ENCODE measurements around the gene CCDC40.

DNA sequence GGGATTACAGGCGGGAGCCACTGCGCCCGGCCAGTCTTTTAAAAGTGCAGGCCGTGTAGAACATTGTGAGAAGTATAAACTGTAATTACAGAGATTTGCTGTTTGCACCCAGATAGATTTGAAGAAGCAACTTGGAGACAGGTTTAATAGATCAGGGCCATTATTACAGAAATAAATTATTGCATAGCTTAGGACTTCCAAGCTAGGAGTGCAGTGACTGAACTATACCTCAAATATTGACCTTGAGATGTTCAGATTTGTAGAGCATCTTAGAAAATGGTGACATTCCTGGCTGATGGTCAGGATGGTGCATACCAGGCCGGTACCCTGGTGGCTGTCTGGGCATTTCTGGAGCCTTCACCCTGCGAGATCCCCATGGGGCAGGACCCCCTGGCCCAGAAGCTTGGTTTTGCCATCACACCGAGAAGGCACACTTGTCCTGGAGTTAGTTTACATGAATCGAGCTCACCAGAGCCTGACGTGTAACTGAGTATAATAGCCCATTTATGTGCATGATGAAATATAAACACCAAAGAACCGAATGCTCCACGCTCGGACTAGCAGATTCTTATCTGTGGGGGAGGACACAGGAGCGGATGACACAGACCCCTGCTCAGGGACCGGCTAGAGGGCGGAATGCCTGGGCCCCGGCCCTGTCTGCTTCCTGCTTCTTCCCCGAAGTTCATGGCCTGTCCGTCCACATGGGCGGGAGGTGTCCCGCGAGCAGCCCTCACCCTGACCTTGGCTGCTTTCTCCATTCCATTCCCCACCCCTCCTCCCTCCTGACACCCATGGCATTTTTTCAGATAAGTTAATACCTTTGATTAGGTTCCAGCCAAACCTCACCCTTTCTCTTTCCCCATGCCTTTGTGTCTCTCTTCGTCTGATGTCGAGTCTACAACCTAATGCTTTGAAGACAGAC is 32.1 kb downstream of the CCDC40 start:
- TF ChIP-seq EP300 (IDR thresholded peaks at IDR 0.05; ENCODE audit: borderline replicate concordance) = no peak
- no peak for TF ChIP-seq YY1 (IDR thresholded peaks at IDR 0.05; ENCODE audit: low read depth)
- TF ChIP-seq, protein P1, sequence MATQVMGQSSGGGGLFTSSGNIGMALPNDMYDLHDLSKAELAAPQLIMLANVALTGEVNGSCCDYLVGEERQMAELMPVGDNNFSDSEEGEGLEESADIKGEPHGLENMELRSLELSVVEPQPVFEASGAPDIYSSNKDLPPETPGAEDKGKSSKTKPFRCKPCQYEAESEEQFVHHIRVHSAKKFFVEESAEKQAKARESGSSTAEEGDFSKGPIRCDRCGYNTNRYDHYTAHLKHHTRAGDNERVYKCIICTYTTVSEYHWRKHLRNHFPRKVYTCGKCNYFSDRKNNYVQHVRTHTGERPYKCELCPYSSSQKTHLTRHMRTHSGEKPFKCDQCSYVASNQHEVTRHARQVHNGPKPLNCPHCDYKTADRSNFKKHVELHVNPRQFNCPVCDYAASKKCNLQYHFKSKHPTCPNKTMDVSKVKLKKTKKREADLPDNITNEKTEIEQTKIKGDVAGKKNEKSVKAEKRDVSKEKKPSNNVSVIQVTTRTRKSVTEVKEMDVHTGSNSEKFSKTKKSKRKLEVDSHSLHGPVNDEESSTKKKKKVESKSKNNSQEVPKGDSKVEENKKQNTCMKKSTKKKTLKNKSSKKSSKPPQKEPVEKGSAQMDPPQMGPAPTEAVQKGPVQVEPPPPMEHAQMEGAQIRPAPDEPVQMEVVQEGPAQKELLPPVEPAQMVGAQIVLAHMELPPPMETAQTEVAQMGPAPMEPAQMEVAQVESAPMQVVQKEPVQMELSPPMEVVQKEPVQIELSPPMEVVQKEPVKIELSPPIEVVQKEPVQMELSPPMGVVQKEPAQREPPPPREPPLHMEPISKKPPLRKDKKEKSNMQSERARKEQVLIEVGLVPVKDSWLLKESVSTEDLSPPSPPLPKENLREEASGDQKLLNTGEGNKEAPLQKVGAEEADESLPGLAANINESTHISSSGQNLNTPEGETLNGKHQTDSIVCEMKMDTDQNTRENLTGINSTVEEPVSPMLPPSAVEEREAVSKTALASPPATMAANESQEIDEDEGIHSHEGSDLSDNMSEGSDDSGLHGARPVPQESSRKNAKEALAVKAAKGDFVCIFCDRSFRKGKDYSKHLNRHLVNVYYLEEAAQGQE (IDR thresholded peaks at IDR 0.05; ENCODE audit: low read depth) = no peak
- no peak for TF ChIP-seq TAF1 (IDR thresholded peaks at IDR 0.05; ENCODE audit: low read depth)
- no peak for TF ChIP-seq EGR1 (IDR thresholded peaks at IDR 0.05)
- no peak for TF ChIP-seq RAD21 (IDR thresholded peaks at IDR 0.05; ENCODE audit: low read depth)
- no peak for TF ChIP-seq NFIC (IDR thresholded peaks at IDR 0.05)
- TF ChIP-seq TCF12 (IDR thresholded peaks at IDR 0.05; ENCODE audit: low read depth) = no peak
- 0 out of 2 replicates have a peak, but pooled peaks have one; percentile 31 for TF ChIP-seq ZBTB7A (IDR thresholded peaks at IDR 0.05; ENCODE audit: low read depth)
- TF ChIP-seq MAX (IDR thresholded peaks at IDR 0.05) = no peak
- TF ChIP-seq CREB1 (IDR thresholded peaks at IDR 0.05; ENCODE audit: low read depth) = no peak
- TF ChIP-seq TEAD4 (IDR thresholded peaks at IDR 0.05) = no peak

All from Ishikawa (cell line).